ENCODE data around the gene EXOG. TPM values are rescaled to one million over a fixed set of nuclear protein-coding genes. Genes with fewer than 3 reads are reported as not detected.

EXOG gene
- total and polyA plus RNA-seq, 10 of the 15 experiments (the other 5 are each of a cell fraction or from before 2014, with no cell fraction given): 7.8 to 20.9 (median 19.6) TPM

DNA sequence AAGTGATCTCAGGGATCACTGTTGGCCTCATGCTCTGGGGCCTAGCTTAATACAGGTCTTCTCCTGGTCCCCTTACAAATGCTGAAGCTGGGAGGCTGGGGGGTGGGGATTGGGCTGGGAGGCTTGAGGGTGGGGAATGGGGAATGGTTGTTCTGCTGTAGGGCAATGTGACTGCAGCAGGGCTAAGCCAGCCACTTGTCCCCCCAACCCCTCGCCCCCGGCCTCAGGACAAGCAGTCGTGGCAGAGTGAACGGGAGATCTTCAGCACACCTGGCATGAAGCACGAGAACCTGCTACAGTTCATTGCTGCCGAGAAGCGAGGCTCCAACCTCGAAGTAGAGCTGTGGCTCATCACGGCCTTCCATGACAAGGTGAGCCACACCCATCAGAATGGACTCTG is 17.2 kb upstream of the EXOG start:
- Histone ChIP-seq H3K9ac (ENCODE audit: control insufficient read depth, insufficient read depth, low read length) (no peak overlapping the region), H3K79me2 (ENCODE audit: control insufficient read depth, insufficient read depth, low read length) (no peaks in the 10 kb centered on the region), H3K27me3 (replicated peaks in 1 of 2; ENCODE audit: control insufficient read depth in 2 of 2, insufficient read depth in 2 of 2, low read length in 1 of 2) (no peaks in the 10 kb centered on the region), H3K4me2 (ENCODE audit: control insufficient read depth, insufficient read depth) (no peak overlapping the region), H3K4me1 (ENCODE audit: control insufficient read depth, insufficient read depth, low read length) (no peaks in the 10 kb centered on the region), H3K9me3 (replicated peaks; ENCODE audit: control insufficient read depth, insufficient read depth, low read length) (no peaks in the 10 kb centered on the region), H3K27ac (ENCODE audit: control insufficient read depth, insufficient read depth) (no peak overlapping the region), H4K20me1 (ENCODE audit: control insufficient read depth, insufficient read depth) (no peaks in the 10 kb centered on the region), H2AFZ (ENCODE audit: control insufficient read depth, low read depth, low read length) (no peak overlapping the region), H3K4me3 (no peak overlapping the region), H3K36me3 (ENCODE audit: control insufficient read depth in 2 of 2, insufficient read depth in 2 of 2, low read length in 1 of 2) (peaks cover 4 to 10% of the 10 kb centered on the region in 2 experiments; a peak in 3 of 4 replicates)
- intact Hi-C loops (cut with micrococcal nuclease; ENCODE audit: unreplicated experiment) (loop anchor here (1.0 kb wide), 1 partner anchor 133 kb away; the partner anchor contains the start of gene XYLB), in situ Hi-C loops (cut with MboI) (no loop called here)
- POLR2A ChIA-PET: no interaction called here
- FAIRE-seq (no peak), ATAC-seq (no peak), DNase-seq (ENCODE audit: low read depth, low spot score) (no peak)
- BruUV-seq (replicated peaks): no TSS peak
- SMC1A ChIA-PET (ENCODE audit: uncharacterized antibody, unreplicated experiment): interaction anchor here (3.4 kb wide), 1 partner anchor 133 kb away, joined by 30 read pairs; the partner anchor contains the start of gene XYLB
- WGBS (ENCODE audit: insufficient coverage, insufficient replicate concordance, low lambda C conversion rate, missing lambda C conversion rate): 79% methylated on average over 9 of the region's 9 CpGs
- RAD21 ChIA-PET (ENCODE audit: unreplicated experiment): interaction anchor here (0.9 to 3.0 kb wide), 2 partner anchors 133 to 360 kb away, joined by 3 to 18 read pairs; partner anchors contain the start of gene XYLB
- CTCF ChIA-PET: interaction anchor here (2.6 to 6.2 kb wide), 2 partner anchors 9 to 134 kb away, joined by 21 to 55 read pairs; partner anchors contain the start of gene XYLB
- TF ChIP-seq, protein P1, sequence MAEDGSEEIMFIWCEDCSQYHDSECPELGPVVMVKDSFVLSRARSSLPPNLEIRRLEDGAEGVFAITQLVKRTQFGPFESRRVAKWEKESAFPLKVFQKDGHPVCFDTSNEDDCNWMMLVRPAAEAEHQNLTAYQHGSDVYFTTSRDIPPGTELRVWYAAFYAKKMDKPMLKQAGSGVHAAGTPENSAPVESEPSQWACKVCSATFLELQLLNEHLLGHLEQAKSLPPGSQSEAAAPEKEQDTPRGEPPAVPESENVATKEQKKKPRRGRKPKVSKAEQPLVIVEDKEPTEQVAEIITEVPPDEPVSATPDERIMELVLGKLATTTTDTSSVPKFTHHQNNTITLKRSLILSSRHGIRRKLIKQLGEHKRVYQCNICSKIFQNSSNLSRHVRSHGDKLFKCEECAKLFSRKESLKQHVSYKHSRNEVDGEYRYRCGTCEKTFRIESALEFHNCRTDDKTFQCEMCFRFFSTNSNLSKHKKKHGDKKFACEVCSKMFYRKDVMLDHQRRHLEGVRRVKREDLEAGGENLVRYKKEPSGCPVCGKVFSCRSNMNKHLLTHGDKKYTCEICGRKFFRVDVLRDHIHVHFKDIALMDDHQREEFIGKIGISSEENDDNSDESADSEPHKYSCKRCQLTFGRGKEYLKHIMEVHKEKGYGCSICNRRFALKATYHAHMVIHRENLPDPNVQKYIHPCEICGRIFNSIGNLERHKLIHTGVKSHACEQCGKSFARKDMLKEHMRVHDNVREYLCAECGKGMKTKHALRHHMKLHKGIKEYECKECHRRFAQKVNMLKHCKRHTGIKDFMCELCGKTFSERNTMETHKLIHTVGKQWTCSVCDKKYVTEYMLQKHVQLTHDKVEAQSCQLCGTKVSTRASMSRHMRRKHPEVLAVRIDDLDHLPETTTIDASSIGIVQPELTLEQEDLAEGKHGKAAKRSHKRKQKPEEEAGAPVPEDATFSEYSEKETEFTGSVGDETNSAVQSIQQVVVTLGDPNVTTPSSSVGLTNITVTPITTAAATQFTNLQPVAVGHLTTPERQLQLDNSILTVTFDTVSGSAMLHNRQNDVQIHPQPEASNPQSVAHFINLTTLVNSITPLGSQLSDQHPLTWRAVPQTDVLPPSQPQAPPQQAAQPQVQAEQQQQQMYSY (CRISPR knock-in tag; IDR thresholded peaks at IDR 0.05): no peak
- TF ChIP-seq, protein P2, sequence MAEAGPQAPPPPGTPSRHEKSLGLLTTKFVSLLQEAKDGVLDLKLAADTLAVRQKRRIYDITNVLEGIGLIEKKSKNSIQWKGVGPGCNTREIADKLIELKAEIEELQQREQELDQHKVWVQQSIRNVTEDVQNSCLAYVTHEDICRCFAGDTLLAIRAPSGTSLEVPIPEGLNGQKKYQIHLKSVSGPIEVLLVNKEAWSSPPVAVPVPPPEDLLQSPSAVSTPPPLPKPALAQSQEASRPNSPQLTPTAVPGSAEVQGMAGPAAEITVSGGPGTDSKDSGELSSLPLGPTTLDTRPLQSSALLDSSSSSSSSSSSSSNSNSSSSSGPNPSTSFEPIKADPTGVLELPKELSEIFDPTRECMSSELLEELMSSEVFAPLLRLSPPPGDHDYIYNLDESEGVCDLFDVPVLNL (IDR thresholded peaks at IDR 0.05; ENCODE audit: low read depth, low read length): no peak
- TF ChIP-seq JUNB (IDR thresholded peaks at IDR 0.05) (no peak), RFX5 (IDR thresholded peaks at IDR 0.05; ENCODE audit: low read depth, low read length) (no peak), RBBP5 (conservative IDR thresholded peaks at IDR 0.05) (no peak), CBX3 (IDR thresholded peaks at IDR 0.05; ENCODE audit: borderline replicate concordance, low read depth) (no peak), ZNF274 (IDR thresholded peaks at IDR 0.05; ENCODE audit: insufficient read depth, insufficient read length) (no peak), FOS (IDR thresholded peaks at IDR 0.05; ENCODE audit: borderline replicate concordance, extremely low read depth, insufficient read length) (no peak), PAX5 (IDR thresholded peaks at IDR 0.05; ENCODE audit: borderline replicate concordance, low read depth, low read length) (no peak), ZZZ3 (IDR thresholded peaks at IDR 0.05; ENCODE audit: control insufficient read depth, insufficient read length, low read depth) (no peak), SMARCA5 (IDR thresholded peaks at IDR 0.05) (no peak), JUND (IDR thresholded peaks at IDR 0.05; ENCODE audit: low read depth, low read length) (no peak), SMC3 (IDR thresholded peaks at IDR 0.05; ENCODE audit: borderline replicate concordance, low read length) (no peak), EED (IDR thresholded peaks at IDR 0.05; ENCODE audit: low read depth) (no peak), CHD4 (IDR thresholded peaks at IDR 0.05) (no peak)
- TF ChIP-seq, protein P3, sequence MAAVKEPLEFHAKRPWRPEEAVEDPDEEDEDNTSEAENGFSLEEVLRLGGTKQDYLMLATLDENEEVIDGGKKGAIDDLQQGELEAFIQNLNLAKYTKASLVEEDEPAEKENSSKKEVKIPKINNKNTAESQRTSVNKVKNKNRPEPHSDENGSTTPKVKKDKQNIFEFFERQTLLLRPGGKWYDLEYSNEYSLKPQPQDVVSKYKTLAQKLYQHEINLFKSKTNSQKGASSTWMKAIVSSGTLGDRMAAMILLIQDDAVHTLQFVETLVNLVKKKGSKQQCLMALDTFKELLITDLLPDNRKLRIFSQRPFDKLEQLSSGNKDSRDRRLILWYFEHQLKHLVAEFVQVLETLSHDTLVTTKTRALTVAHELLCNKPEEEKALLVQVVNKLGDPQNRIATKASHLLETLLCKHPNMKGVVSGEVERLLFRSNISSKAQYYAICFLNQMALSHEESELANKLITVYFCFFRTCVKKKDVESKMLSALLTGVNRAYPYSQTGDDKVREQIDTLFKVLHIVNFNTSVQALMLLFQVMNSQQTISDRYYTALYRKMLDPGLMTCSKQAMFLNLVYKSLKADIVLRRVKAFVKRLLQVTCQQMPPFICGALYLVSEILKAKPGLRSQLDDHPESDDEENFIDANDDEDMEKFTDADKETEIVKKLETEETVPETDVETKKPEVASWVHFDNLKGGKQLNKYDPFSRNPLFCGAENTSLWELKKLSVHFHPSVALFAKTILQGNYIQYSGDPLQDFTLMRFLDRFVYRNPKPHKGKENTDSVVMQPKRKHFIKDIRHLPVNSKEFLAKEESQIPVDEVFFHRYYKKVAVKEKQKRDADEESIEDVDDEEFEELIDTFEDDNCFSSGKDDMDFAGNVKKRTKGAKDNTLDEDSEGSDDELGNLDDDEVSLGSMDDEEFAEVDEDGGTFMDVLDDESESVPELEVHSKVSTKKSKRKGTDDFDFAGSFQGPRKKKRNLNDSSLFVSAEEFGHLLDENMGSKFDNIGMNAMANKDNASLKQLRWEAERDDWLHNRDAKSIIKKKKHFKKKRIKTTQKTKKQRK (IDR thresholded peaks at IDR 0.05; ENCODE audit: low read depth, low read length): no peak
- TF ChIP-seq, protein P4, sequence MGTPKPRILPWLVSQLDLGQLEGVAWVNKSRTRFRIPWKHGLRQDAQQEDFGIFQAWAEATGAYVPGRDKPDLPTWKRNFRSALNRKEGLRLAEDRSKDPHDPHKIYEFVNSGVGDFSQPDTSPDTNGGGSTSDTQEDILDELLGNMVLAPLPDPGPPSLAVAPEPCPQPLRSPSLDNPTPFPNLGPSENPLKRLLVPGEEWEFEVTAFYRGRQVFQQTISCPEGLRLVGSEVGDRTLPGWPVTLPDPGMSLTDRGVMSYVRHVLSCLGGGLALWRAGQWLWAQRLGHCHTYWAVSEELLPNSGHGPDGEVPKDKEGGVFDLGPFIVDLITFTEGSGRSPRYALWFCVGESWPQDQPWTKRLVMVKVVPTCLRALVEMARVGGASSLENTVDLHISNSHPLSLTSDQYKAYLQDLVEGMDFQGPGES (IDR thresholded peaks at IDR 0.05): no peak
